ENCODE data around the gene MRPS6. TPM values are rescaled to one million over a fixed set of nuclear protein-coding genes. Genes with fewer than 3 reads are reported as not detected.
A peak's percentile ranks its signal among the peaks of the same experiment; 100 is the strongest.

The MRPS6 gene
- 190 TPM for polyA plus RNA-seq (2013, experiment 1 of 2)
- polyA plus RNA-seq (2013, experiment 2 of 2) = 187 TPM

- WGBS (ENCODE audit: extremely low coverage, insufficient coverage, low lambda C conversion rate) = no CpG with 5 or more reads among the region's 104 CpGs
- H3K79me2 ChIP-seq (ENCODE audit: control insufficient read depth, insufficient read depth, low read length) = peaks cover 32% of the 10 kb centered on the region
- peak within 1 kb of the TSS; percentile 94 for H3K9ac ChIP-seq (ENCODE audit: low read length)
- peaks cover 12% of the 10 kb centered on the region for H3K4me1 ChIP-seq (ENCODE audit: control insufficient read depth, low read depth, low read length)
- H2BK5ac ChIP-seq (ENCODE audit: low read length) = peak within 1 kb of the TSS; percentile 35
- peak within 1 kb of the TSS; percentile 28 for H4K8ac ChIP-seq (ENCODE audit: low read depth, low read length)
- H4K5ac ChIP-seq (ENCODE audit: low read length) = no peak within 1 kb of the TSS
- peak; percentile 94 for DNase-seq
- H3K27me3 ChIP-seq (ENCODE audit: insufficient read depth, low read length, poor library complexity) = no peaks in the 10 kb centered on the region
- peak within 1 kb of the TSS; percentile 92 for H3K18ac ChIP-seq (ENCODE audit: low read length)
- H2BK15ac ChIP-seq (replicated peaks; ENCODE audit: low read depth) = no peak within 1 kb of the TSS
- no peak within 1 kb of the TSS for H2AK5ac ChIP-seq (ENCODE audit: low read length)
- H3K56ac ChIP-seq (ENCODE audit: low read length) = peak within 1 kb of the TSS; percentile 96
- no peak within 1 kb of the TSS for H3K23ac ChIP-seq (ENCODE audit: low read length)
- H3K4ac ChIP-seq (ENCODE audit: low read depth, low read length) = peak within 1 kb of the TSS; percentile 90
- H2BK120ac ChIP-seq (ENCODE audit: low read depth, low read length) = peak within 1 kb of the TSS; percentile 69
- H3K27ac ChIP-seq (ENCODE audit: low read depth, low read length) = peak within 1 kb of the TSS; percentile 90
- peak within 1 kb of the TSS; percentile 71 for H3K4me2 ChIP-seq (ENCODE audit: low read length)
- peaks cover 13% of the 10 kb centered on the region for H3K79me1 ChIP-seq (ENCODE audit: low read length)
- H3K4me3 ChIP-seq (ENCODE audit: low read length) = peak within 1 kb of the TSS; percentile 67
- H3K36me3 ChIP-seq (ENCODE audit: control insufficient read depth, insufficient read depth, low read length) = no peaks in the 10 kb centered on the region
Measured at GRCh38 chr21:34073032-34073748, at the start of gene MRPS6, which contains the start of gene SLC5A3. MRPS6 (plus strand) TSS chr21:34073578; CDS start chr21:34073701, 123 bp downstream. SLC5A3 (plus strand) TSS chr21:34073578; CDS start chr21:34095199, 21,621 bp downstream.

GRCh38 chr21:34023691-34024373, 49.5 kb upstream of the MRPS6 start:
- no peaks in the 10 kb centered on the region for H3K79me1 ChIP-seq (ENCODE audit: low read length)
- no peak overlapping the region for H2AK5ac ChIP-seq (ENCODE audit: low read length)
- H3K36me3 ChIP-seq (ENCODE audit: control insufficient read depth, insufficient read depth, low read length) = no peaks in the 10 kb centered on the region
- no peaks in the 10 kb centered on the region for H3K79me2 ChIP-seq (ENCODE audit: control insufficient read depth, insufficient read depth, low read length)
- no peak overlapping the region for H3K4me2 ChIP-seq (ENCODE audit: low read length)
- DNase-seq = no peak
- no peak overlapping the region for H3K23ac ChIP-seq (ENCODE audit: low read length)
- no peak overlapping the region for H3K27ac ChIP-seq (ENCODE audit: low read depth, low read length)
- no peak overlapping the region for H2BK120ac ChIP-seq (ENCODE audit: low read depth, low read length)
- H3K9ac ChIP-seq (ENCODE audit: low read length) = no peak overlapping the region
- H3K4ac ChIP-seq (ENCODE audit: low read depth, low read length) = no peak overlapping the region
- H3K4me1 ChIP-seq (ENCODE audit: control insufficient read depth, low read depth, low read length) = peaks cover 5% of the 10 kb centered on the region
- no peak overlapping the region for H4K5ac ChIP-seq (ENCODE audit: low read length)
- no peak overlapping the region for H3K18ac ChIP-seq (ENCODE audit: low read length)
- H3K56ac ChIP-seq (ENCODE audit: low read length) = no peak overlapping the region
- no CpG with 5 or more reads among the region's 8 CpGs for WGBS (ENCODE audit: extremely low coverage, insufficient coverage, low lambda C conversion rate)
- H4K8ac ChIP-seq (ENCODE audit: low read depth, low read length) = no peak overlapping the region
- no peak overlapping the region for H3K4me3 ChIP-seq (ENCODE audit: low read length)
- H2BK15ac ChIP-seq (replicated peaks; ENCODE audit: low read depth) = no peak overlapping the region
- H2BK5ac ChIP-seq (ENCODE audit: low read length) = no peak overlapping the region
- H3K27me3 ChIP-seq (ENCODE audit: insufficient read depth, low read length, poor library complexity) = no peaks in the 10 kb centered on the region

- H3K4me1 ChIP-seq (ENCODE audit: control insufficient read depth, low read depth, low read length) = peaks cover 5% of the 10 kb centered on the region
- no peak overlapping the region for H2BK5ac ChIP-seq (ENCODE audit: low read length)
- no peak overlapping the region for H3K18ac ChIP-seq (ENCODE audit: low read length)
- no peaks in the 10 kb centered on the region for H3K79me2 ChIP-seq (ENCODE audit: control insufficient read depth, insufficient read depth, low read length)
- no peak overlapping the region for H3K27ac ChIP-seq (ENCODE audit: low read depth, low read length)
- H4K5ac ChIP-seq (ENCODE audit: low read length) = no peak overlapping the region
- H2BK120ac ChIP-seq (ENCODE audit: low read depth, low read length) = no peak overlapping the region
- H4K8ac ChIP-seq (ENCODE audit: low read depth, low read length) = no peak overlapping the region
- H2AK5ac ChIP-seq (ENCODE audit: low read length) = no peak overlapping the region
- H3K27me3 ChIP-seq (ENCODE audit: insufficient read depth, low read length, poor library complexity) = no peaks in the 10 kb centered on the region
- H3K4me3 ChIP-seq (ENCODE audit: low read length) = no peak overlapping the region
- no CpG with 5 or more reads among the region's 3 CpGs for WGBS (ENCODE audit: extremely low coverage, insufficient coverage, low lambda C conversion rate)
- no peak overlapping the region for H3K56ac ChIP-seq (ENCODE audit: low read length)
- no peak overlapping the region for H2BK15ac ChIP-seq (replicated peaks; ENCODE audit: low read depth)
- no peak overlapping the region for H3K4ac ChIP-seq (ENCODE audit: low read depth, low read length)
- no peak for DNase-seq
- no peak overlapping the region for H3K4me2 ChIP-seq (ENCODE audit: low read length)
- no peak overlapping the region for H3K9ac ChIP-seq (ENCODE audit: low read length)
- no peaks in the 10 kb centered on the region for H3K79me1 ChIP-seq (ENCODE audit: low read length)
- H3K36me3 ChIP-seq (ENCODE audit: control insufficient read depth, insufficient read depth, low read length) = no peaks in the 10 kb centered on the region
- H3K23ac ChIP-seq (ENCODE audit: low read length) = no peak overlapping the region
Measured at GRCh38 chr21:34024374-34024693, 49.0 kb upstream of the MRPS6 start.

GRCh38 chr21:34027721-34028461, 45.5 kb upstream of the MRPS6 start:
- Histone ChIP-seq H3K9ac (ENCODE audit: low read length) (no peak overlapping the region), H3K79me2 (ENCODE audit: control insufficient read depth, insufficient read depth, low read length) (no peaks in the 10 kb centered on the region), H3K36me3 (ENCODE audit: control insufficient read depth, insufficient read depth, low read length) (no peaks in the 10 kb centered on the region), H3K79me1 (ENCODE audit: low read length) (no peaks in the 10 kb centered on the region), H2BK120ac (ENCODE audit: low read depth, low read length) (no peak overlapping the region), H3K4me2 (ENCODE audit: low read length) (no peak overlapping the region), H3K27me3 (ENCODE audit: insufficient read depth, low read length, poor library complexity) (no peaks in the 10 kb centered on the region), H2AK5ac (ENCODE audit: low read length) (no peak overlapping the region), H3K56ac (ENCODE audit: low read length) (no peak overlapping the region), H4K8ac (ENCODE audit: low read depth, low read length) (no peak overlapping the region), H3K4me3 (ENCODE audit: low read length) (no peak overlapping the region), H3K27ac (ENCODE audit: low read depth, low read length) (no peak overlapping the region), H3K4me1 (ENCODE audit: control insufficient read depth, low read depth, low read length) (peaks cover 2% of the 10 kb centered on the region), H4K5ac (ENCODE audit: low read length) (no peak overlapping the region), H2BK15ac (replicated peaks; ENCODE audit: low read depth) (no peak overlapping the region), H2BK5ac (ENCODE audit: low read length) (no peak overlapping the region), H3K23ac (ENCODE audit: low read length) (no peak overlapping the region), H3K18ac (ENCODE audit: low read length) (no peak overlapping the region), H3K4ac (ENCODE audit: low read depth, low read length) (no peak overlapping the region)
- WGBS (ENCODE audit: extremely low coverage, insufficient coverage, low lambda C conversion rate) = no CpG with 5 or more reads among the region's 9 CpGs
- DNase-seq = no peak

GRCh38 chr21:34029743-34030528, 43.4 kb upstream of the MRPS6 start:
- Histone ChIP-seq H2BK5ac (ENCODE audit: low read length) (no peak overlapping the region), H3K27me3 (ENCODE audit: insufficient read depth, low read length, poor library complexity) (no peaks in the 10 kb centered on the region), H3K4me2 (ENCODE audit: low read length) (no peak overlapping the region), H2BK15ac (replicated peaks; ENCODE audit: low read depth) (no peak overlapping the region), H3K56ac (ENCODE audit: low read length) (no peak overlapping the region), H3K4me1 (ENCODE audit: control insufficient read depth, low read depth, low read length) (no peaks in the 10 kb centered on the region), H2AK5ac (ENCODE audit: low read length) (no peak overlapping the region), H3K79me1 (ENCODE audit: low read length) (no peaks in the 10 kb centered on the region), H3K23ac (ENCODE audit: low read length) (no peak overlapping the region), H4K5ac (ENCODE audit: low read length) (no peak overlapping the region), H3K36me3 (ENCODE audit: control insufficient read depth, insufficient read depth, low read length) (no peaks in the 10 kb centered on the region), H2BK120ac (ENCODE audit: low read depth, low read length) (no peak overlapping the region), H3K27ac (ENCODE audit: low read depth, low read length) (no peak overlapping the region), H3K79me2 (ENCODE audit: control insufficient read depth, insufficient read depth, low read length) (no peaks in the 10 kb centered on the region), H3K4ac (ENCODE audit: low read depth, low read length) (no peak overlapping the region), H3K9ac (ENCODE audit: low read length) (no peak overlapping the region), H3K18ac (ENCODE audit: low read length) (no peak overlapping the region), H3K4me3 (ENCODE audit: low read length) (no peak overlapping the region), H4K8ac (ENCODE audit: low read depth, low read length) (no peak overlapping the region)
- no CpG with 5 or more reads among the region's 13 CpGs for WGBS (ENCODE audit: extremely low coverage, insufficient coverage, low lambda C conversion rate)
- peak; percentile 96 for DNase-seq
